ENCODE data around the gene PITX1. TPM values are rescaled to one million over a fixed set of nuclear protein-coding genes. Genes with fewer than 3 reads are reported as not detected.

Gene PITX1
- total RNA-seq, 1 donor from 2014 or later: not detected

DNA sequence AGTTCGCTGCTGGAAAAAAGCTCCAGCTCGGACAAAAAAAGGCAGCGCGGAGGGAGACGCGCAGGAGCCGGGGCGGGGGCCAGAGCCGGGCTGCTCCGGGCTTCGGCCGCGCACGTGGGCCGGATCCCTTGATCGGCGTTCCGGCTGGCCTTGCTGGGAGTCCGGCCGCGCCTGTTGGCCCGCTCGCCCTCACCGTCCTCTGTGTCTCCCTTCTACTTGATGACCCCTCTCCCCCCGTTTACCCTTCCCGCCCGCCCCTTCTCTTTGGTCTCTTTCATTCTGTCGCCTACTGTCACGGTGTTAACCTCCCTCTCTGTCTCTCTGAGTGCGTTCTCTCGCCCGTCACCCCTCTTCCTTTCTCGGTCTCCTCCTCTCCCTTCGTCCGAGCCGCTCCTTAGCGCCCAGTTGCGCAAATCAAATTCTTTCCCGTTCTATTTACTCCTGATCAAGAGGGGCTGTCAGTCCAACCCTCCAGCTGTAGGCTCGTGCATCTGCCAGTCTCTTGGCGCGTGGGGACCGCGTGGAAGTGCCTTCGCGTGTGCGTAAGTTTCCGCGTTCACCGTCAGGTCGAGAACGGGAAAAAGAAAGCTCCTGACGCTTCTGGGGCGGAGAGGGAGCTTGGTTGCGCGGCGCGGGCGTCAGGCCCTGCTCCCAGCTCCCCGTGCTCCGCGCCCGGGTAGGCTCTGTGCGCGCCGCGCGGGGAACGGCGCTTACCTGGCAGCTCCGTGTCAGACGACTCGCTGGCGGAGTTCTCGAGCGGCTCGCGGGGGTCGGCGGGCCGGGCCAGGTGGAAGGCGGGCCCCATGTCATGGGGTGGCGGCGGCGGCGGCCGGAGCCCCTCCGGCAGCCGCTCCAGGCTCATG lies 798 bp downstream of the PITX1 start:
- TF ChIP-seq, protein P1, sequence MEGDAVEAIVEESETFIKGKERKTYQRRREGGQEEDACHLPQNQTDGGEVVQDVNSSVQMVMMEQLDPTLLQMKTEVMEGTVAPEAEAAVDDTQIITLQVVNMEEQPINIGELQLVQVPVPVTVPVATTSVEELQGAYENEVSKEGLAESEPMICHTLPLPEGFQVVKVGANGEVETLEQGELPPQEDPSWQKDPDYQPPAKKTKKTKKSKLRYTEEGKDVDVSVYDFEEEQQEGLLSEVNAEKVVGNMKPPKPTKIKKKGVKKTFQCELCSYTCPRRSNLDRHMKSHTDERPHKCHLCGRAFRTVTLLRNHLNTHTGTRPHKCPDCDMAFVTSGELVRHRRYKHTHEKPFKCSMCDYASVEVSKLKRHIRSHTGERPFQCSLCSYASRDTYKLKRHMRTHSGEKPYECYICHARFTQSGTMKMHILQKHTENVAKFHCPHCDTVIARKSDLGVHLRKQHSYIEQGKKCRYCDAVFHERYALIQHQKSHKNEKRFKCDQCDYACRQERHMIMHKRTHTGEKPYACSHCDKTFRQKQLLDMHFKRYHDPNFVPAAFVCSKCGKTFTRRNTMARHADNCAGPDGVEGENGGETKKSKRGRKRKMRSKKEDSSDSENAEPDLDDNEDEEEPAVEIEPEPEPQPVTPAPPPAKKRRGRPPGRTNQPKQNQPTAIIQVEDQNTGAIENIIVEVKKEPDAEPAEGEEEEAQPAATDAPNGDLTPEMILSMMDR (IDR thresholded peaks at IDR 0.05): no peak
- intact Hi-C loops (cut with DNase I): no loop called here
- no peaks in the 10 kb centered on the region for H3K9me3 ChIP-seq
- no peak overlapping the region for H3K27ac ChIP-seq
- DNase-seq (no peak), ATAC-seq (peak; percentile 19)
- H3K4me3 ChIP-seq: peak overlapping the region; percentile 39
- H3K36me3 ChIP-seq: no peaks in the 10 kb centered on the region
- H3K27me3 ChIP-seq: peaks cover 91% of the 10 kb centered on the region
- H3K4me1 ChIP-seq: peaks cover 24% of the 10 kb centered on the region

DNA sequence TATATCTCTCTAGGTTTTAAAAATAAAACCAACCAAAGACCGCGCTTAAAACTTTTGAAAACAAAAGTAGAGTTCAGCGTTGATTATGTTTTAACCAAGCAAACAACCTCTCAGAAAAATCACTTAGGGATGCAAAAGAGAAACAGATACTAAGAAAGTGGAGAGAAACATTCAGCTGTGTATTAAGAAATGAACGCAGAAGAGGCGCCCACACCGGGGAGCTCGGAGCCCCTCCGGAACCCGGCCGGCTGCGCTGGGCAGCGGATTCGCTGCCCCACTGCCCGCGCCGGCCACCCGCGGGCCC lies 1.4 kb downstream of the PITX1 start:
- H3K4me3 ChIP-seq: peak overlapping the region; percentile 24
- intact Hi-C loops (cut with DNase I): no loop called here

DNA sequence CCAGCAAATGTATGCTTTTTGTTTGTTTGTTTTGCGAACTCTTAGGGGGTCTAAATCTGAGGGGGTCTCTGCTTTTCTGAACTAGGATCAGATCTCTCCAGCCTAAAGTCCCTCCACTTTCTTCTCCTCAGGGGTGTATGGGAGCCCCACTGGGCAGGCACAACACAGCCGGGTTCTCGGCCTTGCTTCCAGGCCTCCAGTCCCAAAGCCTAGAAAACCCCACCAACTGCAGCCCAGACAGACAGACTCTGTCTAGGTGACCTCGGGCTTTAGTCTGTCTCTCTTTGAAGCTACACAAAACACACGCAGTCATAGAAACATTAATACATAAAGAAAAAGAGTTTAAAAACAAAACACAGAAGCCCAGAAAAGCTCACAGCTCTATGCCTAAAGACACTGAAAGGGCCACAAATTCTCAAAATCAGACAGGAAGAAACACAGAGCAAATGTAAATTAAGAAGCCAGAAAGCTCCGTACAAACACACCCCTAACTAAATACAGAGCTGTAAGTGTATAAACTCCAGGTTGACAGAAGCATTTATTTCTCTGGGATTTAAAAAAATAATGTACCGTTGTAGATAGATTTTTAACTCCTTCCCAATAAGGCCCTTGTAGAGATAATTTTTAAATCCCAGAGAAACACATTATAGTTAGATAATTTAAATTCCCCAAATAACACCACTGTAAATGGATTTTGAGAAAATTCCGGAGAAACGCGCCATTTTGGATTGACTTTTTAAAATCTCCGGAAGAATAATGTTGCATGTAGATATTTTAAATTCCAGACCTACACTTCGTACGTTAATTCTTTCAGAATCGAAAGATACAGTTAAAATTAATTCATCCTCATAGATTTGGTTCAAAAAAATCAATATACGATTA lies 2.0 kb downstream of the PITX1 start:
- Histone ChIP-seq H3K27me3 (peaks cover 91% of the 10 kb centered on the region), H3K9me3 (no peaks in the 10 kb centered on the region), H3K4me3 (no peak overlapping the region), H3K27ac (no peak overlapping the region), H3K4me1 (peaks cover 24% of the 10 kb centered on the region), H3K36me3 (no peaks in the 10 kb centered on the region)
- DNase-seq (no peak), ATAC-seq (no peak)
- TF ChIP-seq, protein P1 (IDR thresholded peaks at IDR 0.05): no peak
- intact Hi-C loops (cut with DNase I): no loop called here

More for the DNA sequence above, 1.4 kb downstream of the PITX1 start:
- no peak for DNase-seq
- ATAC-seq: no peak
- peaks cover 91% of the 10 kb centered on the region for H3K27me3 ChIP-seq
- H3K27ac ChIP-seq: no peak overlapping the region
- TF ChIP-seq, protein P1 (IDR thresholded peaks at IDR 0.05): no peak
- H3K36me3 ChIP-seq: no peaks in the 10 kb centered on the region
- H3K4me1 ChIP-seq: peaks cover 24% of the 10 kb centered on the region
- H3K9me3 ChIP-seq: no peaks in the 10 kb centered on the region

DNA sequence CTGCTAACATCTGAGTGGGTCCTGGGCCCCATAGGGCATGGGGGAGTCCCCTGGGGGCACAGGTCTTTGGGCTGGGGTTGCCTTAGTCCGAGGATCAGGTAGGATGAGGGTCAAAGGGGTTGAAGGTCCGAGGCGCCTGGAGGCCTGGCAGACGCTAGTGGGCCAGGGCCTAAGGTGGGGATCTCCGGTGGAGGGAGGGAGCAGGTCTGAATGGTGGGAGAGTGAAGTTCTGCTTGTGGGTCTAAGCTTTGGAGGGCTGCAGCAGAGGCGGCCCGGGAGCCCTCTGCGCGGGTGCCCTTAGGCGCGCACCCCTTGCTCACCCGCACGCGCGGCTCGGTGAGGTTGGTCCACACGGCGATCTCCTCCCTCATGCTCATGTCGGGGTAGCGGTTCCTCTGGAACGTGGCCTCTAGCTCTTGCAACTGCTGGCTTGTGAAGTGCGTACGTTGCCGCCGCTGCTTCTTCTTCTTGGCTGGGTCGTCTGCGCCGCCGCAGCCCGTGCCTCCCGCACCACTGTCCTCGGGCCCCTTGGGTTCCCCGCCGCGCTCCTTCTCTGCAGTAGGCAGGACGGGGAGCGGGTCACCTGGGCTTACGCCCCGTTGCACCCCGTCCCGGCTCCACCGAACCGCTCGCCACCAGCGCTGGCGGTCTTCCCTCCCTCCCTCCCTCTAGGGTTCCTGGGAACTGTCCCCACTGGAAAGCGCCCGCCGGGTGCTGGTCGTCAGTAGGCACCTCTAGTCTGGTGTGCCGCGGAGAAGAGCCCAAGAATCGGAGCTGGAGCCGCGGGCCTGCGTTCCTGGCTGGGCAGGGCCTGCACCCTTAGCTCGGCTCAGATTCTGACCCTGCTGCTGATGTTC lies 2.8 kb downstream of the PITX1 start:
- H3K27ac ChIP-seq: no peak overlapping the region
- H3K36me3 ChIP-seq: no peaks in the 10 kb centered on the region
- TF ChIP-seq, protein P1 (IDR thresholded peaks at IDR 0.05): no peak
- peak; percentile 2 for ATAC-seq
- peaks cover 24% of the 10 kb centered on the region for H3K4me1 ChIP-seq
- no peak for DNase-seq
- peak overlapping the region; percentile 34 for H3K4me3 ChIP-seq
- intact Hi-C loops (cut with DNase I): no loop called here
- no peaks in the 10 kb centered on the region for H3K9me3 ChIP-seq
- H3K27me3 ChIP-seq: peaks cover 91% of the 10 kb centered on the region

Measured in upper lobe of right lung (tissue), 1 donor.